ENCODE results near the gene LRCOL1.

The LRCOL1 gene

GRCh38 chr12:132641811-132642650, 31.6 kb upstream of the LRCOL1 start:
- no peak overlapping the region for H3K4me3 ChIP-seq (replicated peaks; ENCODE audit: low read depth, low read length)
- no peak for TF ChIP-seq CTCF (IDR thresholded peaks at IDR 0.05; ENCODE audit: low read length, missing control alignments)
- DNase-seq (ENCODE audit: low read depth), result no peak

- no peak for DNase-seq (ENCODE audit: low read depth)
Observed at GRCh38 chr12:132640936-132641335, 30.6 kb upstream of the LRCOL1 start.

GRCh38 chr12:132639956-132640520, 29.7 kb upstream of the LRCOL1 start:
- no peak for TF ChIP-seq CTCF (IDR thresholded peaks at IDR 0.05; ENCODE audit: low read length, missing control alignments)
- DNase-seq (ENCODE audit: low read depth), result no peak
- no peak overlapping the region for H3K4me3 ChIP-seq (replicated peaks; ENCODE audit: low read depth, low read length)

More at GRCh38 chr12:132640936-132641335, 30.6 kb upstream of the LRCOL1 start:
- no peak for TF ChIP-seq CTCF (IDR thresholded peaks at IDR 0.05; ENCODE audit: low read length, missing control alignments)
- no peak overlapping the region for H3K4me3 ChIP-seq (replicated peaks; ENCODE audit: low read depth, low read length)

- DNase-seq (ENCODE audit: low read depth), result peak; percentile 69
- H3K4me3 ChIP-seq (replicated peaks; ENCODE audit: low read depth, low read length), result no peak overlapping the region
Observed at GRCh38 chr12:132638541-132639408, 28.4 kb upstream of the LRCOL1 start.

GRCh38 chr12:132637811-132638210, 27.4 kb upstream of the LRCOL1 start:
- H3K4me3 ChIP-seq (replicated peaks; ENCODE audit: low read depth, low read length), result no peak overlapping the region
- TF ChIP-seq CTCF (IDR thresholded peaks at IDR 0.05; ENCODE audit: low read length, missing control alignments), result no peak
- no peak for DNase-seq (ENCODE audit: low read depth)

More at GRCh38 chr12:132638541-132639408, 28.4 kb upstream of the LRCOL1 start:
- peak; percentile 96 for TF ChIP-seq CTCF (IDR thresholded peaks at IDR 0.05; ENCODE audit: low read length, missing control alignments)

- no peak overlapping the region for H3K4me3 ChIP-seq (replicated peaks; ENCODE audit: low read depth, low read length)
- TF ChIP-seq CTCF (IDR thresholded peaks at IDR 0.05; ENCODE audit: low read length, missing control alignments), result no peak
- no peak for DNase-seq (ENCODE audit: low read depth)
Observed at GRCh38 chr12:132635076-132635955, 24.9 kb upstream of the LRCOL1 start.

Data from fibroblast of pulmonary artery (primary cell).